Tongue (tissue), 2 donors: Measurements from ENCODE around the gene KMT2E. TPM values are rescaled to one million over a fixed set of nuclear protein-coding genes. Genes with fewer than 3 reads are reported as not detected.
A peak's percentile ranks its signal among the peaks of the same experiment; 100 is the strongest.

Experiments
- DNase-seq: peaks from one replicate; pipeline ENCODE4 v3.0.0-alpha.2; 2015
- total RNA-seq: library from RNA; depleted of rRNA; stranded (reverse); fragments of >200 nt; gene quantifications from one replicate; pipeline ENCODE4 v1.2.3, GENCODE V29; 2014

KMT2E gene
- total RNA-seq, 1 donor from 2014 or later, result 147 TPM

- peak; percentile 25 for DNase-seq
Observed at GRCh38 chr7:105010504-105011130, 3.4 kb upstream of the KMT2E start.

DNA sequence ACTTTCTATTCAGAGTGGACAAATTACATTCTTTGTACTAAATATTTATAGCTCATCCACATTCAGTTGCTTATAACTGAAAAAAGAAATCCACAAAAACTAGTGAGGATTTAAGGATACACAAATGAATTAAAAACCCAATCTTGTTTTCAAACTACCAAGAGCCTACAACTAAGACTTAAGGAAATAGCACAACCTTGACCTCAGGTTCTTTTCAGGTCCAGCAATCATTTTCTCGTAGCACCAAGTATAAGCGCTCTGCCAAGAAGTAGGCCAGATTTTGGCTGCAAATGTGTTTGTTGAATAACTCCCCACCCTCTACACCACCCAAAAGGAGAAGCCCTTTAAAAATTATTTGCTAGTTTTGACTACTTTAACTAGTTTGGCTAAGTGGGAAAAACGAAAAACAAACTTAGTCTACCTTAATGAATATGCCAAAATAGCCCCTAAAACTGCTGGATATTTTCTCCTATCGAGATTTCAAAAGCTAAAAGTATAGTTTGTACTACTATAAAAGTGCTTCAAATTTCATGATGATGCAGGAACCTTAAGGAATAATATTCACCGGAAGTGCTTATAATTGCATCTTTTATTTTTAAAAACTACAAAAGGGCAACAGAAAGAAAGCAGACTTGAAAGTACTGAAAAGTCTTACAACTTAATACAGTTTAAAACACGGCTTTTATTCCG is 2.7 kb upstream of the KMT2E start:
- DNase-seq, result peak; percentile 37

- peak; percentile 48 for DNase-seq
Observed at GRCh38 chr7:105011831-105012502, 2.0 kb upstream of the KMT2E start.

DNA sequence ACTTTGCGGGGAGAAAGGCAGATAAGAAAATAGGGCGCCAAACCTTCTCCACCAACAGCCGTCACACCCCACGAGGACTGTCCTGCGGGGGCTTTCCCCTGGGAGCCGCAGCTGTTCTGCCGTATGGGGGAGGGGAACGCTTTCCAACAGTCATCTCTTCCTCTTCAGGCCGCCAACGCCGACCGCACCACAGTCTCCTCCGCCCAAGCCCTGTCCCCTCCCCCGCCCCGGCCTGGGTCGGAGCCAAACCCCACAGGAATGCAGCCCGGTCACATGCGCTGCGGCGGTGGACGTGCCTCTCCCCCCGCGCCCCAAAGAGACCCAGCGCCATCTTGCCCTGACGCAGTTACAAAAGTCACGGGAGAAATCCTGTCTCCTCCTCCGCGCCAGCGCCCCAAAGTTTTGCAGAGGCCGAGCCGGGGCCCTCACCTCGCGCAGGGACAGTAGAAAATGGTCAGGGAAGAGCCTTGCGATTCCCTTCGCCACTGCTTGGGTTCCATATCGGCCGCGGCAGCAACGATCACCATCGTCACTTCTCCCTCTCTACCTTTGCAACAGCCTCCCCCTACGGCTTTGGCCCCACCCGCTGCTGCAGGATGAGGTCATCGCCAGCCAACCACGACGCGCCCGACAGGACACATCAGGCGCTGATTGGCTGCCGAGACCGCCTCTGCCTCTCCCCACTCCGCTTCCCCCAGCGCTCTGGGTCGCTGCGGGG is 1.3 kb upstream of the KMT2E start:
- peak; percentile 99 for DNase-seq

DNA sequence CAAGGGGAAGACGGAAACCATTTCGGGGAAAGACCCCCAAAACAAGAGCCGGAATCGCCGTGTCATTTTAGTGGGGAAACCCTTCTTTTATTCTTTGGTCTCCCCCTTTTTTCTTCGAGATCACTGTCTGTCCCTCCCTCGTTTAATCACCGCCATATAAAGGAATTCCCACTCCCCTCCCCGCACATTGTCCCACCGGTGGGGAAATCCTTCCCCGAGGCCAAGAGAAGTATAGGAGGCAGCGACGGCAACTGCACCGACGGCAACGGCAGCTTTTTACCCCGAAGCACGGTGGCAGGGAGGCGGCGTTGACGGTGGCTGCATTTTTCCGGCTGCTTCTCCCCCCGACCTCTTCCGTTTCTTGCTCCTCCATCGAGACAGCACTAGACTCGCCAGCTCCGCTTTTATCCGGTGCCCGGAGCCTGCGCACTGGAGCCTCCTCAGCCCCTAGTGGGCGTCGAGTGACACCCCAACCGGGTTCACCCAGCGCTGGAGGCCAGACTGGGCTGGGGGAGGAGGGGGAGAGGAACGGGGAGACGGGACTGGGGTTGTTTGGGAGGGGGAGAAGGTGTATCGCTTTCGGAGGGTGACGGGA is 687 bp upstream of the KMT2E start:
- peak; percentile 98 for DNase-seq

GRCh38 chr7:105014693-105015389 is 836 bp downstream of the KMT2E start:
- DNase-seq, result peak; percentile 77

- peak; percentile 82 for DNase-seq
Observed at GRCh38 chr7:105015390-105015965, 1.5 kb downstream of the KMT2E start.

- DNase-seq, result peak; percentile 22
Observed at GRCh38 chr7:105016068-105016708, 2.2 kb downstream of the KMT2E start.

DNA sequence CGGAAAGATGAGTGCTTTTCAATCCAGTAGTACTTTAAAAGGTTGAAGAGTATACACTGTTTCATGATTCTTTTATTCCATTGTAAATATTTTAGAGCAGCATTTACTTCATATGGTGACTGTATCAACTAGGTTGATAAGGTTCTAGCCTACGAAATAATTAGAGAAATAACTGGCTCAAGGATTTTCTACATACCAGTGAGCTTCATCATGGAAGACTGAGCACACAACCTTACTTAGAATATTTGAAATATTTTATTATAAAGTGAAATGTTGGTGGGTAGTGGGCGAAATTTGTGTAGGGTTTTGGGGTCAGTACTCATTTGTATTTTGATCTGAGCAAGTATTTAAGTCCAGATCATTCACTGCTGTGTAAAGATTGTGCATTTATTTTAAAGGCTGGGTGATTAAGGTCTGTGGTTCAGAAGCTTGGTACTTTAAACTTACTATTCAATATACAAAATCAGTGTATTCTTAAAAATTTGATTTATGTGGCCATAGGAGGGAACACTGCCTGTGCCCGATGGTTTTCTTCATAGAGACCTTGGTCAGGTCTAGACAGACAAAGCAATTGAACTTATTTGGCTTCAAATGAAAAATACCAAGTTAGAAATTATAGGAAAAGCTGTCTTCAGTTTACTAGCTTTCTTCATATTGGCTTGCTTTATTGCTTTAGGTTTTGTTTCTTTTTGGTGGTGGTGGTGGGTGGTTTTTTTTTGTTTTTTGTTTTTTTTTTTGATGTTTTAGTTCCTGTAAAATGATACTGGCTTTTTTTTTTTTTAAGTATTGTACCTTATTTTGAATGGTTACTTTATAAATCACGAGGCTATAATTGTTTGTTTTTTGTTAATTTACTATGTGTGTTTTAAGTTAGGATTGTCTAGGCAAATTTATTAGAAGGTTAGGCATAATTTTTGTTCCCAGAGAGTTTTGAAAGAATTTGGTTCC is 3.0 kb downstream of the KMT2E start:
- no peak for DNase-seq

- DNase-seq, result no peak
Observed at GRCh38 chr7:105017657-105018365, 3.8 kb downstream of the KMT2E start.

DNA sequence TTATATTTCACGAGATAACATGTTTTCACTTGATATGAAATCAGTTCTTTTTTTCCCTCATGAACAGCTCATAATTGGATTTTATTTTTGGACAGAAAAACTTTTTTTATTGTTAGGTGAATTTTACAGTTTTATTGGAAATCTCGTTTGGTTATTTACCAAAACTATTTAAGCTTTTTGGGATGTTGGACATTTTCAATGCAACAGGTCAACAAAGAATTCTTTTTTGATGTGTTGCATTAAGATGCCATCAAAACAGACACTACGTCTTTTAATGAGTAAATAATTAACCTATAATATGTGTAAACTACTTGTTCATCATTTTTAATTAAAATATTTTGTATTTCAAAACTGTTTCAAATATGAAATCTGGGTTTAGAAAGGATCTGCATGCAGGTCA is 5.3 kb downstream of the KMT2E start:
- DNase-seq, result no peak

- no peak for DNase-seq
Observed at GRCh38 chr7:105020926-105021325, 6.9 kb downstream of the KMT2E start.

GRCh38 chr7:105021352-105021751 is 7.3 kb downstream of the KMT2E start:
- DNase-seq, result no peak

DNA sequence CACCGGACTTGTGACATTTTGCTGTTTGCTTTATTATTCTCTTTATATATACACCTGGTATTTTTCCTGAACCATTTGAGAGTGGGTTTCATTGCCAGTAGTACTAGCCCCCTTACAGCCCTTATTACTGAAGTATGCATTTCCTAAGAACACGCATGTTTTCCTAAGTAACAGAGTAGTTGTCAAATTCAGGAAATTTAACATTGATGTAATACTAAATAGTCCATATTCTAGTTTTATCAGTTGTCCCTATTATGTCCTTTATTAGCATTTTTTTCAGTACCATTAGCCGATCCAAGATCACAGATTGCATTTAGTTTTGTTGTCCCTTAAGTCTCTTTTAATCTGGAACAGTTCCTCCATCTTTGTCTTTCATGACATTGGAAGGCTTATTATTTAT is 8.0 kb downstream of the KMT2E start:
- DNase-seq, result no peak

DNA sequence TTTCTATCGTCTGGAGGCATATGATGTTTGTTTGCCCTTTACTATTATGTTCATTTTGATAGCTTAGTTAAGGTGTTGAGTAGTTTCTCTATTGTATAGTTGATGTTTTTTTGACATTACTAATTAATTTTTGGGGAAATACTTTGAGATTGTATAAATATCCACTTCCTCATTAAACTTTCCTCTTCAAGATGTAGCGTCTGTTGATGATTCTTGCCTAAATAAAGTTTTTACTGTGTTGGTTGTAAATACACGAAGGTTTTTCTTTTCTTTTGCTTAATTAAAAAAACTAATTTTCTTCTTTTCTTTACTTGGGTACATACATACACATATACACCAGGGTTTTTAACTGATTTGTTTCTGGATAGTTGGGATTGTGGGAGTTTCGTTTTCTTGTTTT is 8.5 kb downstream of the KMT2E start:
- DNase-seq, result no peak

DNA sequence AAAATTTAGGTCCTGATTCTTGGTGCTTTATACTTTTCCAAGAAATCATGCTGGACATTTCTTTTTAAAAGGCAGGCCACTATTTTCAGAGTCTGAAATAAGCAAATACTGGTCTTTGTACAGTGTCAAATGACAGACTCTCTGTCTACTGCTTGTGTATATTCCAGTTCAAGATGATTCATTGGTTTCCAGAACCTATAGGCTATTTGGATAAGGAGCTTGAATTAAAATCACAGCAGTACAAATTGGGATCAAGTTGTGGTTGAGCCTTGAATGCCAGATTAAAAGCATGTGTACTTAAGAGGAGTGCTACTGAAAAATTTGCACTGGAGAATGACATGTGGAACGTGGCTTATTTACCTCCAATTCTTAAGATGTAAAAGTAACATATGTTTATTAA is 10.7 kb downstream of the KMT2E start:
- DNase-seq, result no peak

DNA sequence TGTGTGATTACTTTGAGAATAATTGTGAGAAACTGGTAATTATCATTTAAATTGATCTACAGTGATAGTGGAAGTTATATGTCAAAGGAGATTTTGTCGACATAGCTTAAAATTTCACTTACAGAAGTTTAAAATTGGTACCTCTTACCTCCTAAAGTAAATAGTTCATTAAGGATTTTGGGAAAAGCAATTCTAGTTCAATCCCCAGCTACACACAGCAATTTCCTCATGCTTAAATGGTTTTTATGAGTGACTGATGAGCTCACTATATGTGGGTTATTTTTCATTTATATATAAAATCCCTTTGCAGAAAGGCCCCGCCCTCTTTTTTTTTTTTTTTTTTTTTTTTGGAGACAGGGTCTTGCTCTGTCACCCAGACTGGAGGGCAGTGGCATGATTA is 12.7 kb downstream of the KMT2E start:
- DNase-seq, result no peak

GRCh38 chr7:105027176-105027853 is 13.3 kb downstream of the KMT2E start:
- no peak for DNase-seq

DNA sequence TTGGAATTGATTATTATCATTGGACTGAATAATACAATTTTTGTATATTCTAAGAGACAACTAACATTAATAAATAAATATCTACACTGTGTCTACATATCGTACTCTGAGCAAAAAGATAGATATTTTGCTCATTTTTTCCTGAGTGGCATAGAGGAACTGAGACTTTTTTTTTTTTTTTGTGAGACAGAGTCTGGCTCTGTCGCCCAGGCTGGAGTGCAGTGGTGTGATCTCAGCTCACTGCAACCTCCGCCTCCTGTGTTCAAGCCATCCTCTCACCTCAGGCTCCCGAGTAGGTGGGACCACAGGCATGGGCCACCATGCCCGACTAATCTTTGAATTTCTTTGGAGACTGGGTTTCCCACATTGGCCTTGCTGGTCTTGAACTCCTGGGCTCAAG is 14.0 kb downstream of the KMT2E start:
- no peak for DNase-seq
